HEK293 (cell line): Measurements from ENCODE around the gene AMZ2.
"Not testable (repeated sequence)": the region's sequence is repeated elsewhere in the genome, so short reads cannot be mapped to it uniquely, and the experiment has no call there.

Source experiments
- ZNF501 ChIP-seq: fragments of 450-650 bp; formaldehyde crosslinking; IDR thresholded peaks from 2 replicates; pipeline ENCODE4 v1.5.1; 2016; ENCODE audit warnings: missing biosample characterization, missing genetic modification characterization
- ZNF777 ChIP-seq: fragments of 450-650 bp; formaldehyde crosslinking; IDR thresholded peaks from 2 replicates; pipeline ENCODE4 v1.5.1; 2017; ENCODE audit warnings: missing biosample characterization, missing genetic modification characterization, borderline replicate concordance
- TF ChIP-seq, protein P1 (sequence below): fragments of 450-650 bp; formaldehyde crosslinking; IDR thresholded peaks from 2 replicates; pipeline ENCODE4 v1.5.1; 2016; ENCODE audit warnings: missing biosample characterization, missing genetic modification characterization

- not testable (repeated sequence) for TF ChIP-seq ZNF777 (tag by site-specific recombination); ZNF501
- TF ChIP-seq, protein P1, sequence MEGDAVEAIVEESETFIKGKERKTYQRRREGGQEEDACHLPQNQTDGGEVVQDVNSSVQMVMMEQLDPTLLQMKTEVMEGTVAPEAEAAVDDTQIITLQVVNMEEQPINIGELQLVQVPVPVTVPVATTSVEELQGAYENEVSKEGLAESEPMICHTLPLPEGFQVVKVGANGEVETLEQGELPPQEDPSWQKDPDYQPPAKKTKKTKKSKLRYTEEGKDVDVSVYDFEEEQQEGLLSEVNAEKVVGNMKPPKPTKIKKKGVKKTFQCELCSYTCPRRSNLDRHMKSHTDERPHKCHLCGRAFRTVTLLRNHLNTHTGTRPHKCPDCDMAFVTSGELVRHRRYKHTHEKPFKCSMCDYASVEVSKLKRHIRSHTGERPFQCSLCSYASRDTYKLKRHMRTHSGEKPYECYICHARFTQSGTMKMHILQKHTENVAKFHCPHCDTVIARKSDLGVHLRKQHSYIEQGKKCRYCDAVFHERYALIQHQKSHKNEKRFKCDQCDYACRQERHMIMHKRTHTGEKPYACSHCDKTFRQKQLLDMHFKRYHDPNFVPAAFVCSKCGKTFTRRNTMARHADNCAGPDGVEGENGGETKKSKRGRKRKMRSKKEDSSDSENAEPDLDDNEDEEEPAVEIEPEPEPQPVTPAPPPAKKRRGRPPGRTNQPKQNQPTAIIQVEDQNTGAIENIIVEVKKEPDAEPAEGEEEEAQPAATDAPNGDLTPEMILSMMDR (tag by site-specific recombination) = not testable (repeated sequence)
Observed at GRCh38 chr17:68202321-68202720, 45.5 kb upstream of the AMZ2 start.
